ENCODE results near the gene MAP2K2. TPM values are rescaled to one million over a fixed set of nuclear protein-coding genes. Genes with fewer than 3 reads are reported as not detected.
"Not testable (repeated sequence)": the region's sequence is repeated elsewhere in the genome, so short reads cannot be mapped to it uniquely, and the experiment has no call there.

The MAP2K2 gene
- total RNA-seq, 1 experiment from 2014 or later, result 171 TPM

DNA sequence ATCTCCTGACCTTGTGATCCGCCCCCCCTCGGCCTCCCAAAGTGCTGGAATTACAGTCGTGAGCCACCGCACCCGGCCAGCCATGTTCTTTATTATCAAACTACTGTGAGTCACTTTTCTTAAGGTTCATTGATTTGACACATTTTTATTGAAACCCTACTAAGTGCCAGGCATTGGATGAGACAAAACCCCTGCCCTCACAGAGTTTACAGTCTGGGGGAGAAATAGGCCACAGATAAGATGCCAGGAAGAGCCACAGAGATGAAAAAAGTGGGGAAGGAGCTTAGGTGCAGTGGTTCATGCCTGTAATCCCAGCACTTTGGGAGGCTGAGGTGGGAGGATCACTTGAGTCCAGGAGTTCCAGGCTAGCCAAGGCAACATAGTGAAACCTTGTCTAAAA lies 14.5 kb upstream of the MAP2K2 start:
- Mint-ChIP-seq H3K4me1 (ENCODE audit: insufficient read depth, unreplicated experiment) (no peaks in the 10 kb centered on the region), H3K27ac (ENCODE audit: low read depth, unreplicated experiment) (no peak overlapping the region), H3K27me3 (ENCODE audit: insufficient read depth, unreplicated experiment) (no peaks in the 10 kb centered on the region), H3K4me3 (ENCODE audit: unreplicated experiment) (no peak overlapping the region), H3K9me3 (ENCODE audit: unreplicated experiment) (no peaks in the 10 kb centered on the region), H3K36me3 (ENCODE audit: insufficient read depth, unreplicated experiment) (no peaks in the 10 kb centered on the region)
- CTCF ChIA-PET, result interaction anchor here (1.2 to 3.2 kb wide), 3 partner anchors 12 to 66 kb away, joined by 5 to 15 read pairs (median 13); partner anchors contain the start of gene CREB3L3
- no peak for DNase-seq (ENCODE audit: unreplicated experiment)
- intact Hi-C loops (cut with micrococcal nuclease), result loop anchor here (10.0 kb wide), 1 partner anchor 64 kb away; no protein-coding TSS in a partner anchor
- TF ChIP-seq CTCF (IDR thresholded peaks at IDR 0.05; ENCODE audit: unreplicated experiment), result no peak
- no TSS peak for BruUV-seq (replicated peaks)
- POLR2A ChIA-PET, result interaction anchor here (0.8 kb wide), 1 partner anchor 9 kb away, joined by 3 read pairs; no protein-coding TSS in a partner anchor

GRCh38 chr19:4136680-4137088 lies 12.8 kb upstream of the MAP2K2 start:
- CTCF ChIA-PET, result no interaction called here
- H3K4me1 Mint-ChIP-seq (ENCODE audit: insufficient read depth, unreplicated experiment), result no peaks in the 10 kb centered on the region
- H3K27ac Mint-ChIP-seq (ENCODE audit: low read depth, unreplicated experiment), result no peak overlapping the region
- no peaks in the 10 kb centered on the region for H3K27me3 Mint-ChIP-seq (ENCODE audit: insufficient read depth, unreplicated experiment)
- no peak overlapping the region for H3K4me3 Mint-ChIP-seq (ENCODE audit: unreplicated experiment)
- intact Hi-C loops (cut with micrococcal nuclease), result loop anchor here (10.0 kb wide), 1 partner anchor 62 kb away; no protein-coding TSS in a partner anchor
- no peaks in the 10 kb centered on the region for H3K9me3 Mint-ChIP-seq (ENCODE audit: unreplicated experiment)
- DNase-seq (ENCODE audit: unreplicated experiment), result no peak
- TF ChIP-seq CTCF (IDR thresholded peaks at IDR 0.05; ENCODE audit: unreplicated experiment), result no peak
- POLR2A ChIA-PET, result no interaction called here
- no peaks in the 10 kb centered on the region for H3K36me3 Mint-ChIP-seq (ENCODE audit: insufficient read depth, unreplicated experiment)
- no TSS peak for BruUV-seq (replicated peaks)

DNA sequence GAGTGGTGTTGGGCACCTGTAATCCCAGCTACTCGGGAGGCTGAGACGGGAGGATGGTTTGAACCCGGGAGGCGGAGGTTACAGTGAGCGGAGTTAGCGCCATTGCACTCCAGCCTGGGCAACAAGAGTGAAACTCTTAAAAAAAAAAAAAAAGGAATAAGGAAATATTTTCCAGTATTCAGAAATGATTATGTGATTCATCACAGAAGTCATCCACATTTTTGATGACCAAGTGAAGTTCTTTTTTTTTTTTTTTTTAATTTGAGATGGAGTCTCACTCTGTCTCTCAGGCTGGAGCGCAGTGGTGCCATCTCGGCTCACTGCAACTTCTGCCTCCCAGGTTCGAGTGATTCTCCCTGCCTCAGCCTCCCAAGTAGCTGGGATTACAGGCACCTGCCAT lies 11.5 kb upstream of the MAP2K2 start:
- H3K36me3 Mint-ChIP-seq (ENCODE audit: insufficient read depth, unreplicated experiment); H3K27ac Mint-ChIP-seq (ENCODE audit: low read depth, unreplicated experiment); H3K4me1 Mint-ChIP-seq (ENCODE audit: insufficient read depth, unreplicated experiment); H3K27me3 Mint-ChIP-seq (ENCODE audit: insufficient read depth, unreplicated experiment); BruUV-seq (replicated peaks); H3K9me3 Mint-ChIP-seq (ENCODE audit: unreplicated experiment); DNase-seq (ENCODE audit: unreplicated experiment); CTCF ChIA-PET; H3K4me3 Mint-ChIP-seq (ENCODE audit: unreplicated experiment): not testable (repeated sequence)
- intact Hi-C loops (cut with micrococcal nuclease), result loop anchor here (10.0 kb wide), 1 partner anchor 61 kb away; no protein-coding TSS in a partner anchor
- POLR2A ChIA-PET, result interaction anchor here (0.7 kb wide), 1 partner anchor 150 kb away, joined by 5 read pairs; the partner anchor contains the start of gene EEF2

DNA sequence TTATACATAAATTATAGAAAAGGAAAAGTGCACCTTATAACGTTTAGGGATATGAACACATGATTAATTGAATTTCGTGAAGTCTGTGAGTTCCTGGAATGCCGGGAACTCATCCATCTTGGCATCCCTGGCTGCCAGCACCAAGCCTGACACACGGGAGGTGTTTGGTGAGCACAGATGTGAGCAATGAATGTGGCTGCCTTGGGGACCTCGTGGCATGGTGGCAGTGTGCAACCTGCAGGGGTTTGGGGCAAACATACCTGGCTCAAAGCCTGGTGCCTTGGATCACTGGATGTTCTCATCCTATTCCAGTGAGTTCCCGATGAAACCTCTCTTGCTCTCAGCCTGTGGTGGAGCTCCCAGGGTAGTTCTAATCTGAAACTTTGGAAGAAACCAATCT lies 10.4 kb upstream of the MAP2K2 start:
- Mint-ChIP-seq H3K4me3 (ENCODE audit: unreplicated experiment) (no peak overlapping the region), H3K9me3 (ENCODE audit: unreplicated experiment) (no peaks in the 10 kb centered on the region), H3K4me1 (ENCODE audit: insufficient read depth, unreplicated experiment) (peaks cover 9% of the 10 kb centered on the region), H3K36me3 (ENCODE audit: insufficient read depth, unreplicated experiment) (no peaks in the 10 kb centered on the region), H3K27me3 (ENCODE audit: insufficient read depth, unreplicated experiment) (no peaks in the 10 kb centered on the region), H3K27ac (ENCODE audit: low read depth, unreplicated experiment) (no peak overlapping the region)
- ChIA-PET POLR2A (no interaction called here), CTCF (no interaction called here)
- intact Hi-C loops (cut with micrococcal nuclease), result loop anchor here (10.0 kb wide), 1 partner anchor 60 kb away; no protein-coding TSS in a partner anchor
- TF ChIP-seq CTCF (IDR thresholded peaks at IDR 0.05; ENCODE audit: unreplicated experiment), result no peak
- no peak for DNase-seq (ENCODE audit: unreplicated experiment)
- no TSS peak for BruUV-seq (replicated peaks)

All from MCF 10A (cell line).